IPS-18c (cell line): ENCODE data around the gene LAMA3.
"Not testable (repeated sequence)": the region's sequence is repeated elsewhere in the genome, so short reads cannot be mapped to it uniquely, and the experiment has no call there.

Source experiments
- H3K4me3 ChIP-seq: 2 replicates; pipeline ENCODE4 v1.7.0; 2013; ENCODE audit warnings: low read depth, mild to moderate bottlenecking, low read length, moderate library complexity; ENCODE audit not compliant: insufficient read depth
- H3K9me3 ChIP-seq: one replicate; pipeline ENCODE4 v1.6.1; 2013; ENCODE audit warnings: mild to moderate bottlenecking, low read length, moderate library complexity; ENCODE audit not compliant: control insufficient read depth, insufficient read depth

Gene LAMA3

DNA sequence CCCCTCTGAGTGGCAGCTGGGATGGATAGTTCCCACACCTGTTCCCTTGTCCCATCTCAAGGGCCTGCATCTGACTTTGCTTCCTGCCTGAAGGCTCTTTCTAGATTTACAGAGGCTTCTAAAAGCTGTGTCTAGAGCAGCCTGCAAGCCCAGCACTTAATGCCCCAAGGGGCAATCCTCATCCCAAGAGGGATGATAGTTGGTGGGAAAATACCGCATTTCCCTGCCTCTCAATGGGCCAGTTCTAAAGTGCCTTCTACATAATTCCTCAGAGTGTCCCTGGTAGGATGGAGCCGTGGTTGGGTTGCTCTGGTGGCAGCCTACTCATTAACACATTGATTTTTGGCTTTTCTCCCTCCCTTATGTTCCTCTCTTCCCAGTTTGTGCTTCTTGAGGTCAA lies 29.5 kb downstream of the LAMA3 start:
- H3K4me3 ChIP-seq, result no peak overlapping the region
- no peaks in the 10 kb centered on the region for H3K9me3 ChIP-seq

DNA sequence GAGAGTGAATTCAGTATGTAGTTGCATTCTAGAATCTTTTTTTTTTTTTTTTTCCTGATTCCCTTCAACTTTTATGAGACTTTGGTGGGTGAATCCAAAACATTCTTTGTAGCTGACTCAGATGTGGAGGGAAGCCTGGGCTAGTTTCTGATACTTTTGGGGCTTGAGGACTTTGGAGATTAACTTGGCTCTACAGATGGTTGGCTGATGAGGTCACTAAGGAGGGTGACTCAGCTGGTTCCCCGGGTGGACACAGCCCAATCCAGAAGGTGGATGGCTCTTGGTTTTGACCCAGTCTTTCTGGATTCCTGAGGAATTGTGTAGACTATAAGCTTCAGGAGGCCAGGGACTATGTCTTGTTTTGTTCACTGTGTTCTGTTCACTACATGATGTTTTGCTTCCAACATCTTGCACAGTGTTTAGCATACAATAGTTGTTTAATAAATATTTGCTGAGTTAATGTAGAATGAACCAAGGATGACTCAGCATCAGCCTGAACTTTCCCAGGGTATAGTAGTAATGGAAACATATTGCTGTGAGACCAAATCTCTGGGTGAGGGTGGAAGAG lies 30.5 kb downstream of the LAMA3 start:
- no peak overlapping the region for H3K4me3 ChIP-seq
- H3K9me3 ChIP-seq, result no peaks in the 10 kb centered on the region

DNA sequence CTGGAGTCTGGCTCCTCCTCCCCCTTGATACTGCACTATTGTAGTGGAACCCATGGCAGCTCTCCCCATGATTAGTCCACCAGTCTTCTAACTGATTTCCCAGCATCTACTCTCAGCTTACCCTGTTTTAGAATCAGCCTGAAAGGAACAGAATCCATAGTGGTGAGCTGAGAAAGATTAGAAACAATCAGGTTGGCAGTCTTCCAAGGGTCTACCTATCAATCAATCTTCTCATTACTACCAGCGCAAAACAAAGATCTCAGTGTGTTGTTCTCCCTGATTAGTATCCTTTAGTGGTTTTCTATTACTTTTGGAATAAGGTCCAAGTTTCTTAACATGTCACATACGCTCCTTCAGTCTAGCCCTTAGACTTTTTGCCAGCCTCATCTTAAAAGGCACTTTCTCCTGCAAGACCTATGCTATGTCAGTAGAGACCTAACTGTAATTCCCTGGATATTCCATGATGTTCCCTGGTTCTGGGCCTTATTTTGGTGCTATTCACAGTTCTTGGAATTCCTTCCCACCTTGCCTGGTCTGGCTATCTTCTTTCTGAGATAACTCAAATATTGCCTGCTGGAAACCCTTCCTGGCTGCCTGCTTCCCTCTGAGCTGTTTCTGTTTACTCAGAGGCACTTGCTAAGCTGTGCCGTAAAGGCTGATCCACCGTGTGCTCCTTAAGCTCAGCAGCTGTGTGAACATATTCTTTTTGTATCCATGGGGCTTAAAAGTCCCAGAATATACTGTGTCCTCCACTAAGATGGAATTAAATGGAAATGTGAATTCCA lies 32.6 kb downstream of the LAMA3 start:
- Histone ChIP-seq H3K9me3 (no peaks in the 10 kb centered on the region), H3K4me3 (no peak overlapping the region)

DNA sequence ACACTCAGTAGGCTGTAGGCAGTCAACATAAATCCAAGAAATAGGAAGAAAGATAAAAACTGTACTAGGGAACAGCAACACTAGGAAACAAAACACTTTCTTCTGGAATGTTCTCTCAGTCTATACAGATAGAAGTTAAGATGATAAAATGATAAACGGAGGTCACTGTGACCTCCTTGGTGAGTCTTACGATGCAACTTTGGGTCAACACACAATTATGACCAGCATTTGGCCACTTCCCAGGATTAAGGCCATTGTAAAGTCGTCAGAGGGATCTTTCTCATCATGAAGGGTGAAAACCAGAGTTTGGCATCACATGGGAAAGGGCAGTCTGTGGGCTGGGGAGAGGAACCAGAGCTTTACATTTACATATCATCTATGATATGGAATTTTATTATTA lies 33.4 kb downstream of the LAMA3 start:
- Histone ChIP-seq H3K4me3 (no peak overlapping the region), H3K9me3 (no peaks in the 10 kb centered on the region)

DNA sequence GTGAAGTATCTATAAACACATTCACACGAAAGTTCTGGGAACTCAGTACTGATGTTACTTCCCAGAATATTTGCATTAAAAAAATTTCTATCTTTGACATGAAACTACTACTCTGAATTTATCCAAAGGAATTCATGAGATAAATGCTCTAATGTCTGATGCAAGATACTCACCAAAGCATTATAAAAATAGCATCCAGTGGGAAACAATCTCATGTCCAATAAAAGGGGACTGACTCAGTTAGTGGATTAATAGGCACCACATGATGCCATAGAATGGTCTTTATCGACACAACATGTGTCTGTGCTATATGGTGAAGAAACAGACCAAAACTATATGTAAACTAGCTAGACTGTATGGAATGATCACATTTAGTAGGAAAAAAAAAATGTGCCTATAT lies 33.9 kb downstream of the LAMA3 start:
- Histone ChIP-seq H3K4me3 (no peak overlapping the region), H3K9me3 (no peaks in the 10 kb centered on the region)

DNA sequence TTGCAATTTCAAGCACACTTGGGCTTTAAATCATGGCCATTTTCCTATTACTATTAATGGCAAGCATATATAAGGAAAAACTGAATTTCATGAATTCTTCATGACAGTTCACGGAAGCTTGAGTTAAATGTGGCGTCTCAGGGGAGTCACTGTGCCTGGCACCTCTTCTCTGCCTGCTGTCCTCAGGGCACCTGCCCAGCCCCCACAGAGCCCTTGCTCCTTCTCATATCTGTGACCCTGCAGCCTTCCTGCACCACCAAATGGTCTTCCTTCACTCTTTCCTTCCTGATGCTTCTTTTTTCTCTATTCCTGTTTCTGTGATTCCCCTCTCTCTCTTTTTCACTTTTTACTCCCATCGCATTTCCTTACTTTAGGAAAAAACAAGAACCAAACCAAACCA lies 35.4 kb downstream of the LAMA3 start:
- no peak overlapping the region for H3K4me3 ChIP-seq
- no peaks in the 10 kb centered on the region for H3K9me3 ChIP-seq

DNA sequence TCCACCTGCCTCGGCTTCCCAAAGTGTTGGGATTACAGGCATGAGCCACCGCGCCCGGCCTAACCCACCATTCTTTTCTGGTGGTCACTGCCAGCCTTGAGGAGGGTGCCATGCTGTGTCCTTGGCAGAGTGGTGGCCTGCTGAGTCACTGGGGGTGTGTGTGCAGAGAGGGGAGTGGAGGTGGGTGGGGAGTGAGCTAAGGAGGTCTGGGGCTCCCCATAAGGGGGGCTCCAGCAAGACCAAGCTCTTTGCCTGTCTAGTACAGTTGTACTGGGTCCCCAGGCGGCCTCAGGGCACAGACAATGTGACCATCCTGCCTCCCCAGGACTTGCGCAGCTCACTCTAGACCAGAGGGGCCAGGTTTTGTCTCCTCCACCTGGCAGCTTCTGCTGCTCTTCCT lies 36.1 kb downstream of the LAMA3 start:
- Histone ChIP-seq H3K4me3 (no peak overlapping the region), H3K9me3 (no peaks in the 10 kb centered on the region)

DNA sequence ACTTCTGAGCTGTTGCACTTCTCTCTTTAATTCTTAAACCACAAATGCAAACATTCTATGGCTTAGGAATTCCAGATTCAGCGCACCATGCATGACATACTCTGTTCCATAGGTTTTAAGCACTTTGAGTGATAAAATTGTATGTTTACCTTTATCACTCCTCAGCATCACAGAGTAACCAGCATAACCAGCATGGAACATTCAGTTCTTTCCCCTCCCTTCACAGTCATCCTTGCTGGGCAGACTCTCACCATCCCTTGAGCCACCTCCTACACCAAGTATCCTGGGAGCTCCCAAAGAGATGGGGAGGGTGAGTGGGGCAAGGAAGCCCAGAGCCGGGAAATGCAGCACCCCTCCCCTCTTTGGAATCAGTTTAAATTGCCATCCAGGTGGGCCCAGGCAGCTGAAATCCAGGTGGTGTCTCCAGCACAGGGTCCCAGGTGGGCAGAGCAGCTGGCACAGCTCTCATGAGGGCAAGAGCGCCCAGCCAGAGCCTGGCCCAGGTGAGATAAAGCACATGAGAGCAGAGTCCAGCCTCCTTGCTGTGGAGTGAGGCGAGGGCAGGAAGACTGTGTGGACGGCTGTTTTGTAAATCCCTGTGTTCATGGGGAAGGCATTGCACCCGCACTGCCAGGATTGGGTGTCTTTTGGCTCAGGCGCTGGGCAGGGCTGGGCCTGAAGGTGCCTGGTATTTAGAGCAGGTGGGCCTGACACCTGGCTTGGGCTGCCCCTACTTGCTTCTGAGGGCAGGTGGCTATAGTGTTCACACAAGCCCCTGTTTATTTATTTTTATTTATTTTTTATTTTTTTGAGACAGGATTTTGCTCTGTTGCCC lies 36.8 kb downstream of the LAMA3 start:
- Histone ChIP-seq H3K9me3 (no peaks in the 10 kb centered on the region), H3K4me3 (no peak overlapping the region)

DNA sequence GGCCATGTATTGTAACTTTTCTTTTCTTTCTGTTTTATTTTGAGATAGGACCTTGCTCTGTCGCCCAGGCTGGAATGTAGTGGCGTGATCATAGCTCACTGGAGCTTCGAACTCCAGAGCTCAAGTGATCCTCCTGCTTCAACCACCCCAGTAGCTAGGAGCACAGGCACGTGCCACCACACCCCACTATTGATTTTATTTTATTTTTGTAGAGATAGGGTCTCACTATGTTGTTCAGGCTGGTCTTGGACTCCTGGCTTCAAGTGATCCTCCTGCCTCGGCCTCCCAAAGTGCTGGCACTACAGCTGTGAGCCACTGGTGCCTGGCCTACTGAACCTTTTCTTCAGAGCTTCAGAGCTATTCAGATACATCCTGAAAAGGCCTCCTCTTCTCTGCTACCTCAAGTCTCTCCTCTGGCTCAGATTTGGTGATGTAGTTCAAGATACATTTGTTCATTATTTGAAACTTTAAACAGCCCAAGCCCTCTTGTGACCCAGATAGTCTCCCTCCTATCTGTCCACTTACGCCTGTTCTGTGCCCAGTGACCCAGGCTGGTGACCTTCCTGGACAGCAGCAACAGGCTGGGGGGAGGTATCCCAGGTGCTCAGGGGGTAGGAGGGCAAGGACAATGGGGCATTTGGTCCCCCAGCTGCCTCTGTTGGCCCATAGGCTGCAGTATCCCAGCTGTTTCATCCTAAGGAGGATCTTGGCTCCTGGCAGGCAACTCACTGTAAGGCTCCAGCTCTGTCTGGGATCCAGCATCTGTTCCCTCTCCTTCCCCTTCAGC lies 38.6 kb downstream of the LAMA3 start:
- no peaks in the 10 kb centered on the region for H3K9me3 ChIP-seq
- H3K4me3 ChIP-seq, result no peak overlapping the region

DNA sequence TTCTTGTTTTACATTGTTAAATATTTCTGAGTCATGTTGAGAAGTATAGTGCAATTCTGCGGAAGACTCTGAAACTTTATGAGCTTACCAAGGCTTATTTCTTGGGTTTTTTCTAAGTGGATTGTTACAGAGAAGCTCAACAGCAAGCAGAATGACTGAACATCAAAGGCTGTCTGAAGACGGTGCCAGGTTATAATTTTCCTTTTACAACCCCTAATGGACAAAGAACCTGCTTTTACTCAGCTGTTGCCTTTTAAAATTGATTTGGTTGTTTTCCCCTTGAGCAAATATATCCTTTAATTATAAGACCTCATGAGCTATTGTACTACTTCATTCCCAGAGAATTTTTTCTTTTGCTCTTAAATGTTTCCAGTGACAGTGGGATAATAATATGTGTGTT lies 41.6 kb downstream of the LAMA3 start:
- H3K4me3 ChIP-seq, result no peak overlapping the region
- H3K9me3 ChIP-seq, result no peaks in the 10 kb centered on the region

DNA sequence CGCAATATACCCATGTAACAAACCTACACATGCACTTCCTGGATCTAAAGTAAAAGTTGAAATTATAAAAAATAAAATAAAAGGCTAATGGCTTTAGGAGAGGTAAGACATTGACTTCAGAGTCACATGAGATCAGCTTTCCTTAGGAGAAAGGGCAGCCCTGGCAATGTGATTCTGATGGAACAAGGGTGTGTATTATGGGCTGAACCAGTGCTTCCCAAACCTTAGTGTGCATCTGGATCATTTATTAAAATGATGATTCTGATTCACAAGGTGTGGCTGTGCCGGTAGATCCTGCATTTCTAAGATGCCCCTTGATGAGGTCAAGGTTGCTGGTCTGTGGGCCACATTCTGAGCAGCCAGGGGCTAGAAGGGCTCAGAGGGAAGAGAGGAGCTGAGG lies 42.6 kb downstream of the LAMA3 start:
- no peaks in the 10 kb centered on the region for H3K9me3 ChIP-seq
- H3K4me3 ChIP-seq, result no peak overlapping the region

DNA sequence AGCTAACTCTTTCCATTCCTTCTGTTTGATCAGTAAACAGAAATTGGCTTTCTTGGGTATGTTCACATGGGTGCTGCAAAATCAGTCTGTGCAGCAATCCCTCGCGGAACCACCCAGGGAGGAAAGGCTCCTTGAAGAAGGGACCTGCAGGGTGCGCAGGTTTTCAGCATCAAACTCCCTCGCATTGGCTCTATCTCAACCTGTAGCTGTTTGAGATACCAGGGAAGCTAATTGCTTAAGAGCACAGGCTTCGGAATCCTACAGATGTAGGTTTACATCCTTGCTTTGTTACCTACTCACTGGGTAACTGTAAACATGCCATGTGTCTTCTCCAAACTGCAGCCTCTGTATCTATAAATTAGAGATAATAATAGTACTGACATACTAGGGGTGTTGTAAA lies 43.2 kb downstream of the LAMA3 start:
- H3K4me3 ChIP-seq, result no peak overlapping the region
- H3K9me3 ChIP-seq, result no peaks in the 10 kb centered on the region

DNA sequence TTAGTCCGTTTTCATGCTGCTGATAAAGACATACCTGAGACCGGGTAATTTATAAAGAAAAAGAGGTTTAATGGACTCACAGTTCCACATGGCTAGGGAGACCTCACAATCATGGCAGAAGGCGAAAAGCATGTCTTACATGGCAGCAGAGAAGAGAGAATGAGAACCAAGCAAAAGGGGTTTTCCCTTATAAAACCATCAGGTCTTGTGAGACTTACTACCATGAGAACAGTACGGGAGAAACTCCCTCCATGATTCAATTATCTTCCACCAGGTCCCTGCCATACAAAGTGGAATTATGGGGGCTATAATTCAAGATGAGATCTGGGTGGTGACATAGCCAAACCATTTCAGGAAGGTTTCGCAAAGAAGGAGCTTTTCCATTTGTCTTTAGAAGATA lies 44.0 kb downstream of the LAMA3 start:
- not testable (repeated sequence) for H3K4me3 ChIP-seq, H3K9me3 ChIP-seq

DNA sequence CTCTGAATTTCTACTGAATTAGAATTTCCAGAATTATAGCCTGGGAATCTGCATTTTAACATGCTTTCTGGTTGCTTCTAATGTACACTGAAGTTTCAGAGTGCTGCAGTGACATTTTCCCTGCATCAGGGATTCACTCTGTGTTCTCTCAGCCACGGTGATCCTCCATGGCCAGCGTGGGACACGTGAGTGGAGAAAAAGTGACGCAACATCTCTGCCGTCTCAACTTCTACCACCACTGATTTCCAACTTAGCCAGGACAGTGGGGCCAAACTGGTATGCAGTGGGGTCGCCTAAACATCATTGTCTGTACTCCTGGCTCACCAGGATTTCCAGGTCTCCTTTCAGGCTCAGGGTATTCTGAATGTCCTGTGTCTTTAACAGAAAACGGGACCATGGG lies 44.6 kb downstream of the LAMA3 start:
- Histone ChIP-seq H3K9me3 (no peaks in the 10 kb centered on the region), H3K4me3 (no peak overlapping the region)

DNA sequence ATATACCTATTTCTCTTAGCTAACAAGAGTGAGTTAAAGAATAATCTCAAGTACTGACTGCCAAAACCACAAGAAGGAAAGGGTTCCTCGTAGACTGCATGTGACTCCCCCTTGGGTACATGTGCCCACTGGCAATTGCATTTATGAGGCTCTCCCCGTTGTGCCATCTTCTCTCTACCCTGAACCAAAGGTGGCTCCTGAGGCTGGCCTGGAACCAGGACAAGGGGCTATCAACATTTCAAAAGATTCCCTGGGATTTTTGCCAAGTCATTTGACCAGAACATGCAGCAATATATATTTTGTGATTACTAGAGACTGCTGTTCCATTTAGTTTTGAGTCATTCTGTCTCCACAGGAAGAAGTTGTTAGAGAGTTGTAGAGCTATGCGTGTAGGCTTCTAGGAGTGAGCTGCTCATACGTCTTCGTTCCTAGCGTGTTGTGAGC lies 45.8 kb downstream of the LAMA3 start:
- Histone ChIP-seq H3K9me3 (no peaks in the 10 kb centered on the region), H3K4me3 (no peak overlapping the region)

DNA sequence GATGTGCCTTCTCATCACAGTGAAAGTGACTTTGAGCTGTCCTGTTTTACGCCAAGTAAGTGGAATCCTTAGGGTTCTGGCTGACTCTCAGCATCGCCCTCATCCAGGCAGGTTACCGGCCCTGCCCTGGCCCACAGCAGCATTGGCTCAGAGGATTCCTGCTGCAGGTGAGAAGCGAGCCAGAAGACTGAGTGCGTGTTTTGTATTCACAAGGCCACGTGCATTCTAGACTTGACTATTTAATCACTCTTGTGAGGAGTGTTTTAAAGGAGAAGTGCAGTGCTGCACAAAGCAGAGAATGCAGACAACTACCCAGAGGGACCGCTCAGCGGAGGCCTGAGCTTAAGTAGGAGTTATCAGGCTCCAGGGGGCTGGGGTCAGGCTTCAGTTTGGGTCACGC lies 48.3 kb downstream of the LAMA3 start:
- no peak overlapping the region for H3K4me3 ChIP-seq

DNA sequence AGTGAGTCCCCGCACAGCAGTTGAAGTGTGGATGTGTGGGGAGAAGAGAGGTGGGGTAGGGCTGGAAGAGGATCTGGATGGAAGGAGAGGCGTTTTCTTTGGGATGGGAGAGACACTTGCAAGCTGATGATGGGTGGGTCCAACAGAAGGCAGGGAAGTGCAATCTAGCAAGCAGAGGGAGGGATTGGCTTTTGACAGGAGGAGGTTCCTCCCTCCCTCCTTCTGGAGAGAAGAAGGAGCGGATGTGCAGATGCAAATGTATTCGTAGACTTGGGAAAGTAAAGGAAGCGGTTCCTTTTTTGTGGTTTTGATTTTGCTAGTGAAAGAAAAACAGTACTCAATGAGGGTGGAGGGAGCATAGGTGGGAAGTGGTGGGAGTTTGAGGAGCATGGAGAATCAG lies 48.9 kb downstream of the LAMA3 start:
- Histone ChIP-seq H3K9me3 (no peaks in the 10 kb centered on the region), H3K4me3 (no peak overlapping the region)

More for the DNA sequence above, 48.3 kb downstream of the LAMA3 start:
- H3K9me3 ChIP-seq, result no peaks in the 10 kb centered on the region
